ENCODE results near the gene SPAG9.

SPAG9 gene

GRCh38 chr17:51010173-51010675 lies 110.4 kb downstream of the SPAG9 start:
- Mint-ChIP-seq H3K4me1 (no peaks in the 10 kb centered on the region), H3K27me3 (no peaks in the 10 kb centered on the region), H3K27ac (peak overlapping the region in 1 of 2 donors; percentile 71), H3K9me3 (no peaks in the 10 kb centered on the region), H3K4me3 (no peak overlapping the region)
- ATAC-seq (no peak), DNase-seq (no peak)

GRCh38 chr17:51006601-51007000 lies 114.1 kb downstream of the SPAG9 start:
- Mint-ChIP-seq H3K9me3 (no peaks in the 10 kb centered on the region), H3K4me1 (no peaks in the 10 kb centered on the region), H3K27me3 (no peaks in the 10 kb centered on the region), H3K27ac (no peak overlapping the region), H3K4me3 (no peak overlapping the region)
- no peak for DNase-seq
- ATAC-seq, result no peak

- Mint-ChIP-seq H3K27ac (no peak overlapping the region), H3K9me3 (no peaks in the 10 kb centered on the region), H3K27me3 (no peaks in the 10 kb centered on the region), H3K4me1 (no peaks in the 10 kb centered on the region), H3K4me3 (no peak overlapping the region)
- DNase-seq (no peak), ATAC-seq (no peak)
Measured at GRCh38 chr17:51005768-51006167, 114.9 kb downstream of the SPAG9 start.

- no peak overlapping the region for H3K4me3 Mint-ChIP-seq
- H3K9me3 Mint-ChIP-seq, result no peaks in the 10 kb centered on the region
- no peak overlapping the region for H3K27ac Mint-ChIP-seq
- H3K27me3 Mint-ChIP-seq, result no peaks in the 10 kb centered on the region
- DNase-seq, result no peak
- no peaks in the 10 kb centered on the region for H3K4me1 Mint-ChIP-seq
- ATAC-seq, result no peak
Measured at GRCh38 chr17:51004249-51004648, 116.4 kb downstream of the SPAG9 start.

GRCh38 chr17:51000835-51001638 lies 119.6 kb downstream of the SPAG9 start:
- Mint-ChIP-seq H3K27ac (no peak overlapping the region), H3K9me3 (no peaks in the 10 kb centered on the region), H3K27me3 (no peaks in the 10 kb centered on the region), H3K4me3 (no peak overlapping the region), H3K4me1 (no peaks in the 10 kb centered on the region)
- peak; percentile 74 for ATAC-seq
- peak in 1 of 2 donors; percentile 25 for DNase-seq

GRCh38 chr17:50995668-50996067 lies 125.0 kb downstream of the SPAG9 start:
- H3K4me3 Mint-ChIP-seq, result no peak overlapping the region
- H3K27me3 Mint-ChIP-seq, result no peaks in the 10 kb centered on the region
- H3K9me3 Mint-ChIP-seq, result no peaks in the 10 kb centered on the region
- no peaks in the 10 kb centered on the region for H3K4me1 Mint-ChIP-seq
- peak overlapping the region in 1 of 2 donors; percentile 48 for H3K27ac Mint-ChIP-seq
- no peak for ATAC-seq
- no peak for DNase-seq

- ATAC-seq, result no peak
- DNase-seq, result no peak
- no peaks in the 10 kb centered on the region for H3K9me3 Mint-ChIP-seq
- H3K27ac Mint-ChIP-seq, result no peak overlapping the region
- no peak overlapping the region for H3K4me3 Mint-ChIP-seq
- no peaks in the 10 kb centered on the region for H3K27me3 Mint-ChIP-seq
- H3K4me1 Mint-ChIP-seq, result no peaks in the 10 kb centered on the region
Measured at GRCh38 chr17:50993544-50993943, 127.1 kb downstream of the SPAG9 start.

- Mint-ChIP-seq H3K27me3 (no peaks in the 10 kb centered on the region), H3K4me3 (no peak overlapping the region), H3K27ac (peak overlapping the region in 1 of 2 donors; percentile 44), H3K4me1 (no peaks in the 10 kb centered on the region), H3K9me3 (no peaks in the 10 kb centered on the region)
- DNase-seq (no peak), ATAC-seq (no peak)
Measured at GRCh38 chr17:50989149-50989548, 131.5 kb downstream of the SPAG9 start.

GRCh38 chr17:50988427-50988826 lies 132.2 kb downstream of the SPAG9 start:
- ATAC-seq (no peak), DNase-seq (no peak)
- Mint-ChIP-seq H3K27me3 (no peaks in the 10 kb centered on the region), H3K4me1 (no peaks in the 10 kb centered on the region), H3K4me3 (no peak overlapping the region), H3K27ac (no peak overlapping the region), H3K9me3 (no peaks in the 10 kb centered on the region)

- no peak for ATAC-seq
- no peak overlapping the region for H3K4me3 Mint-ChIP-seq
- H3K27me3 Mint-ChIP-seq, result no peaks in the 10 kb centered on the region
- H3K9me3 Mint-ChIP-seq, result no peaks in the 10 kb centered on the region
- H3K4me1 Mint-ChIP-seq, result no peaks in the 10 kb centered on the region
- H3K27ac Mint-ChIP-seq, result no peak overlapping the region
- no peak for DNase-seq
Measured at GRCh38 chr17:50986989-50987660, 133.5 kb downstream of the SPAG9 start.

- H3K27ac Mint-ChIP-seq, result no peak overlapping the region
- H3K27me3 Mint-ChIP-seq, result no peaks in the 10 kb centered on the region
Measured at GRCh38 chr17:50981279-50981678, 139.4 kb downstream of the SPAG9 start.

GRCh38 chr17:50979524-50979927 lies 141.1 kb downstream of the SPAG9 start:
- no peak overlapping the region for H3K27ac Mint-ChIP-seq
- no peak overlapping the region for H3K4me3 Mint-ChIP-seq
- H3K9me3 Mint-ChIP-seq, result no peaks in the 10 kb centered on the region
- peaks cover 10% of the 10 kb centered on the region for H3K4me1 Mint-ChIP-seq
- DNase-seq (no peak), ATAC-seq (no peak)
- H3K27me3 Mint-ChIP-seq, result no peaks in the 10 kb centered on the region

More at GRCh38 chr17:50981279-50981678, 139.4 kb downstream of the SPAG9 start:
- DNase-seq (no peak), ATAC-seq (no peak)
- Mint-ChIP-seq H3K4me3 (no peak overlapping the region), H3K4me1 (peaks cover 10% of the 10 kb centered on the region), H3K9me3 (no peaks in the 10 kb centered on the region)

- H3K4me3 Mint-ChIP-seq, result no peak overlapping the region
- DNase-seq (no peak), ATAC-seq (no peak)
- no peaks in the 10 kb centered on the region for H3K27me3 Mint-ChIP-seq
- no peaks in the 10 kb centered on the region for H3K9me3 Mint-ChIP-seq
- H3K27ac Mint-ChIP-seq, result peak overlapping the region; percentile 84 to 92
- peaks cover 10% of the 10 kb centered on the region for H3K4me1 Mint-ChIP-seq
Measured at GRCh38 chr17:50977487-50978159, 143.0 kb downstream of the SPAG9 start.

GRCh38 chr17:50976951-50977472 lies 143.7 kb downstream of the SPAG9 start:
- H3K27ac Mint-ChIP-seq, result peak overlapping the region; percentile 84 to 92
- no peaks in the 10 kb centered on the region for H3K9me3 Mint-ChIP-seq

GRCh38 chr17:50973557-50974494 lies 146.8 kb downstream of the SPAG9 start:
- H3K27ac Mint-ChIP-seq, result no peak overlapping the region
- ATAC-seq, result no peak
- DNase-seq, result no peak
- H3K4me1 Mint-ChIP-seq, result peaks cover 10% of the 10 kb centered on the region
- H3K4me3 Mint-ChIP-seq, result no peak overlapping the region
- no peaks in the 10 kb centered on the region for H3K9me3 Mint-ChIP-seq
- H3K27me3 Mint-ChIP-seq, result no peaks in the 10 kb centered on the region

More at GRCh38 chr17:50976951-50977472, 143.7 kb downstream of the SPAG9 start:
- ATAC-seq (no peak), DNase-seq (no peak)
- Mint-ChIP-seq H3K4me3 (peak overlapping the region in 1 of 2 donors; percentile 54), H3K4me1 (peaks cover 10% of the 10 kb centered on the region), H3K27me3 (no peaks in the 10 kb centered on the region)

Measured in stimulated activated naive CD8-positive, alpha-beta T cell treated with anti-CD3 and anti-CD28 coated beads, Interleukin-15, amount 100 ng/mL, for 72 hours (primary cell).